Immature natural killer cell (primary cell): ENCODE results near the gene NELFE. TPM values are rescaled to one million over a fixed set of nuclear protein-coding genes. Genes with fewer than 3 reads are reported as not detected.

Experiments
- DNase-seq, 3 donors: peaks; one replicate each; pipeline ENCODE4 v3.0.0; 2022; ENCODE audit warnings: mixed read lengths in 1 of 3
- H3K27ac Mint-ChIP-seq, 6 donors: one replicate each; pipeline ENCODE4 v1.8.0; 2020; ENCODE audit warnings: mixed read lengths in 6 of 6, mild to moderate bottlenecking in 5 of 6, inconsistent platforms in 4 of 6, moderate library complexity in 3 of 6
- H3K27me3 Mint-ChIP-seq, 3 donors: one replicate each; pipeline ENCODE4 v1.8.0; 2020 to 2021; ENCODE audit warnings: low read depth in 3 of 3, mild to moderate bottlenecking in 3 of 3, mixed read lengths in 3 of 3, moderate library complexity in 3 of 3, inconsistent platforms in 1 of 3
- H3K36me3 Mint-ChIP-seq, 3 donors: one replicate each; pipeline ENCODE4 v1.8.0; 2020; ENCODE audit warnings: mixed read lengths in 3 of 3, inconsistent platforms in 2 of 3, mild to moderate bottlenecking in 2 of 3
- H3K4me1 Mint-ChIP-seq, 2 donors: one replicate each; pipeline ENCODE4 v1.8.0; 2020; ENCODE audit warnings: inconsistent platforms in 2 of 2, mild to moderate bottlenecking in 2 of 2, mixed read lengths in 2 of 2, moderate library complexity in 1 of 2
- H3K4me3 Mint-ChIP-seq, 5 donors: one replicate each; pipeline ENCODE4 v1.8.0; 2020; ENCODE audit warnings: mild to moderate bottlenecking in 5 of 5, mixed read lengths in 5 of 5, inconsistent platforms in 3 of 5, moderate library complexity in 3 of 5
- H3K9me3 Mint-ChIP-seq, 6 donors: one replicate each; pipeline ENCODE4 v1.8.0; 2020; ENCODE audit warnings: mild to moderate bottlenecking in 6 of 6, mixed read lengths in 6 of 6, inconsistent platforms in 4 of 6, moderate library complexity in 3 of 6
- polyA plus RNA-seq, 3 donors: library from polyadenylated mRNA; unstranded; fragments of 300-500 nt; fragmentation: Illumina TruSeq; gene quantifications; one replicate each; pipeline ENCODE4 v1.2.3, GENCODE V29; 2021

Gene NELFE
- polyA plus RNA-seq, 3 donors from 2014 or later: 73.3 to 84.6 (median 76.9) TPM

GRCh38 chr6:31968791-31969711 lies 10.3 kb upstream of the NELFE start:
- Mint-ChIP-seq H3K4me1 (peaks cover 37 to 45% of the 10 kb centered on the region in 2 donors), H3K4me3 (peak overlapping the region in 1 of 5 donors; percentile 65)
- DNase-seq: no peak

GRCh38 chr6:31968326-31968725 lies 9.6 kb upstream of the NELFE start:
- Mint-ChIP-seq H3K27ac (peak overlapping the region in 2 of 6 donors; percentile 5 to 23), H3K4me3 (no peak overlapping the region)

More at GRCh38 chr6:31968791-31969711, 10.3 kb upstream of the NELFE start:
- no peaks in the 10 kb centered on the region for H3K9me3 Mint-ChIP-seq
- H3K36me3 Mint-ChIP-seq: peaks cover 0 to 32% (median 13%) of the 10 kb centered on the region in 3 donors
- H3K27me3 Mint-ChIP-seq: peaks cover 12 to 20% (median 15%) of the 10 kb centered on the region in 3 donors
- H3K27ac Mint-ChIP-seq: peak overlapping the region; percentile 56 to 100 (median 100)

DNA sequence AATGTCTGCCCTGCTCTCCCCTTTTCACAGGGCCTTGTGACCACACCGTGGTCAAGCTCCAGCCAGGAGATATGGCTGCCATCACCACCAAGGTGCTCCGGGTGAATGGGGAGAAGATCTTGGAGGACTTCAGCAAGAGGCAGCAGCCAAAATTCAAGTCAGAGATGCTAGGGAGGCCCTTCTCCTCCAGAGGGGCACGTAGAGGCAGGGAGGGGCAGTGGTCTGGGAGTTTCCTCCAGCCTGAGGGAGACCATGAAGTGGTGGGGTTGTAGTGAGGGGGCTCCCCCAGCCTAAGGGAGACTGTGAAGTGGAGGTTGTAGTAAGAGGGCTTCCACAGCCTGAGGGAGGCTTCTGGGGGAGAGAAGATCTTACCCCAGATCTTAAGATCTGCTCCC lies 9.2 kb upstream of the NELFE start:
- peaks cover 0 to 40% (median 15%) of the 10 kb centered on the region in 3 donors for H3K36me3 Mint-ChIP-seq
- no peaks in the 10 kb centered on the region for H3K9me3 Mint-ChIP-seq
- H3K4me3 Mint-ChIP-seq: no peak overlapping the region

More at GRCh38 chr6:31968326-31968725, 9.6 kb upstream of the NELFE start:
- DNase-seq: no peak
- H3K9me3 Mint-ChIP-seq: no peaks in the 10 kb centered on the region
- peaks cover 0 to 36% (median 15%) of the 10 kb centered on the region in 3 donors for H3K36me3 Mint-ChIP-seq
- peaks cover 32 to 38% of the 10 kb centered on the region in 2 donors for H3K4me1 Mint-ChIP-seq
- peaks cover 12 to 20% (median 14%) of the 10 kb centered on the region in 3 donors for H3K27me3 Mint-ChIP-seq

GRCh38 chr6:31966997-31967925 lies 8.5 kb upstream of the NELFE start:
- Mint-ChIP-seq H3K9me3 (no peaks in the 10 kb centered on the region), H3K4me1 (peaks cover 22 to 29% of the 10 kb centered on the region in 2 donors), H3K27me3 (peaks cover 11 to 19% (median 11%) of the 10 kb centered on the region in 3 donors), H3K4me3 (no peak overlapping the region), H3K27ac (peak overlapping the region; percentile 23 to 74 (median 62)), H3K36me3 (peaks cover 0 to 46% (median 19%) of the 10 kb centered on the region in 3 donors)
- no peak for DNase-seq

More for the DNA sequence above, 9.2 kb upstream of the NELFE start:
- DNase-seq: no peak
- peaks cover 12 to 20% (median 12%) of the 10 kb centered on the region in 3 donors for H3K27me3 Mint-ChIP-seq
- H3K4me1 Mint-ChIP-seq: peaks cover 28 to 34% of the 10 kb centered on the region in 2 donors
- H3K27ac Mint-ChIP-seq: peak overlapping the region; percentile 23 to 69 (median 54)

- H3K36me3 Mint-ChIP-seq: peaks cover 0 to 54% (median 24%) of the 10 kb centered on the region in 3 donors
- H3K27ac Mint-ChIP-seq: peak overlapping the region in 1 of 6 donors; percentile 29
Measured at GRCh38 chr6:31966506-31966905, 7.7 kb upstream of the NELFE start.

DNA sequence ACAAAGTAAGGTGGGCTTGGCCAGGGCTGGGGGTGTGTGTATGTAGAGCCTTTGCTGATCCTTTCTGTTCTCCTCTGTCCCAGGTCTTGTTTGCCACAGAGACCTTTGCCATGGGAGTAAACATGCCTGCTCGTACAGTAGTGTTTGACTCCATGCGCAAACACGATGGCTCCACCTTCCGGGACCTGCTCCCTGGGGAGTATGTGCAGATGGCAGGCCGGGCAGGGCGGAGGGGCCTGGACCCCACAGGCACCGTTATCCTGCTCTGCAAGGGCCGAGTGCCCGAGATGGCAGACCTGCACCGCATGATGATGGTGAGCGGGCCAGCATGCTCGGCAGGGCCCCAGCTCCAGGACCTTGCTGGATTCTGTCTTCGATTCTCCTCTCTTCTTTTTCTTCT lies 6.9 kb upstream of the NELFE start:
- Mint-ChIP-seq H3K27ac (peak overlapping the region in 1 of 6 donors; percentile 13), H3K9me3 (no peaks in the 10 kb centered on the region), H3K4me3 (no peak overlapping the region), H3K4me1 (peaks cover 16 to 21% of the 10 kb centered on the region in 2 donors), H3K36me3 (peaks cover 0 to 62% (median 24%) of the 10 kb centered on the region in 3 donors), H3K27me3 (peaks cover 3 to 8% (median 4%) of the 10 kb centered on the region in 3 donors)
- no peak for DNase-seq

More at GRCh38 chr6:31966506-31966905, 7.7 kb upstream of the NELFE start:
- Mint-ChIP-seq H3K27me3 (peaks cover 3 to 12% (median 4%) of the 10 kb centered on the region in 3 donors), H3K4me1 (peaks cover 15 to 29% of the 10 kb centered on the region in 2 donors), H3K4me3 (no peak overlapping the region), H3K9me3 (no peaks in the 10 kb centered on the region)
- DNase-seq: no peak

- DNase-seq: no peak
- Mint-ChIP-seq H3K27ac (peak overlapping the region in 2 of 6 donors; percentile 11 to 29), H3K36me3 (peaks cover 0 to 61% (median 24%) of the 10 kb centered on the region in 3 donors), H3K27me3 (peaks cover 0 to 8% (median 4%) of the 10 kb centered on the region in 3 donors), H3K9me3 (no peaks in the 10 kb centered on the region), H3K4me1 (peaks cover 15 to 26% of the 10 kb centered on the region in 2 donors), H3K4me3 (no peak overlapping the region)
Measured at GRCh38 chr6:31963921-31964320, 5.2 kb upstream of the NELFE start.

- peaks cover 31 to 44% of the 10 kb centered on the region in 2 donors for H3K4me1 Mint-ChIP-seq
- peak overlapping the region in 3 of 6 donors; percentile 70 to 77 (median 73) for H3K27ac Mint-ChIP-seq
- H3K4me3 Mint-ChIP-seq: peak overlapping the region in 1 of 5 donors; percentile 59
- no peaks in the 10 kb centered on the region for H3K9me3 Mint-ChIP-seq
- peaks cover 0 to 48% (median 20%) of the 10 kb centered on the region in 3 donors for H3K36me3 Mint-ChIP-seq
- peaks cover 4 to 11% (median 6%) of the 10 kb centered on the region in 3 donors for H3K27me3 Mint-ChIP-seq
- DNase-seq: no peak
Measured at GRCh38 chr6:31961616-31962015, 2.8 kb upstream of the NELFE start.

GRCh38 chr6:31958412-31958740 lies 395 bp downstream of the NELFE start:
- Mint-ChIP-seq H3K9me3 (no peaks in the 10 kb centered on the region), H3K4me1 (peaks cover 31 to 46% of the 10 kb centered on the region in 2 donors), H3K4me3 (peak overlapping the region; percentile 93 to 98 (median 97)), H3K27me3 (peaks cover 4 to 11% (median 6%) of the 10 kb centered on the region in 3 donors), H3K27ac (peak overlapping the region; percentile 97 to 99 (median 98)), H3K36me3 (peaks cover 15 to 55% (median 26%) of the 10 kb centered on the region in 3 donors)
- DNase-seq: no peak

- DNase-seq: no peak
- Mint-ChIP-seq H3K27me3 (peaks cover 4 to 10% (median 6%) of the 10 kb centered on the region in 3 donors), H3K4me3 (peak overlapping the region in 1 of 5 donors; percentile 97), H3K9me3 (no peaks in the 10 kb centered on the region), H3K27ac (peak overlapping the region in 3 of 6 donors; percentile 34 to 98 (median 97)), H3K4me1 (peaks cover 31 to 44% of the 10 kb centered on the region in 2 donors), H3K36me3 (peaks cover 19 to 45% (median 25%) of the 10 kb centered on the region in 3 donors)
Measured at GRCh38 chr6:31956796-31957195, 2.0 kb downstream of the NELFE start.

- Mint-ChIP-seq H3K9me3 (no peaks in the 10 kb centered on the region), H3K27ac (peak overlapping the region in 2 of 6 donors; percentile 18 to 68), H3K4me3 (no peak overlapping the region), H3K4me1 (peaks cover 22 to 30% of the 10 kb centered on the region in 2 donors), H3K36me3 (peaks cover 19 to 31% (median 24%) of the 10 kb centered on the region in 3 donors), H3K27me3 (peaks cover 4 to 10% (median 7%) of the 10 kb centered on the region in 3 donors)
- DNase-seq: no peak
Measured at GRCh38 chr6:31954511-31954910, 4.3 kb downstream of the NELFE start.

DNA sequence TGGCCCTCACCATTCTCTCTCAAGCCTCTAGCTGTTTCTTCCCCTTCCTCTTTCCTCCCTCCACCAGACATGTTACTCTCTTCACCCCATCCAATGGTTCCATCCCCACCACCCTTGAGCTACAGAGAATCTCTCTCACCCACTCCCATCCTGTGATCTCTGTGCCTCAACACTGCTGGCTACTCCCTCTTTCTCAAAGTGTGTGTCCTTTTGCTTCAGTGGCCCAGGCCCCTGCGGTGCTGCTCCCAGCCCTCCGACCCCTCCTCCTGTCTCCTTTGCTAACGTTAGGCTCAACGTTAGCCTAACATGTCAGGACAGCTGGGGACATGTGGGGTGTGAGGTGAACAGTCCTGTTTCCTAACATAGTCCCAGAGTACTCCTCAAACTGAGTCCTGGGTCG lies 5.9 kb downstream of the NELFE start:
- Mint-ChIP-seq H3K36me3 (peaks cover 19 to 31% (median 24%) of the 10 kb centered on the region in 3 donors), H3K4me1 (peaks cover 7 to 16% of the 10 kb centered on the region in 2 donors), H3K27me3 (peaks cover 0 to 5% (median 5%) of the 10 kb centered on the region in 3 donors), H3K9me3 (no peaks in the 10 kb centered on the region), H3K4me3 (no peak overlapping the region), H3K27ac (peak overlapping the region in 2 of 6 donors; percentile 46 to 49)
- DNase-seq: no peak
